Ascending aorta (tissue), 2 donors: ENCODE measurements around the gene METTL26. TPM values are rescaled to one million over a fixed set of nuclear protein-coding genes. Genes with fewer than 3 reads are reported as not detected.

Experiments
- DNase-seq, 2 donors: peaks; one replicate each; pipeline ENCODE4 v3.0.0-alpha.2; 2019; ENCODE audit warnings: low spot score in 2 of 2
- H3K27ac ChIP-seq, 2 donors: fragments of 200-600 bp; sonication (generic); one replicate each; pipeline ENCODE4 v1.5.1; 2016 to 2017; ENCODE audit warnings: mild to moderate bottlenecking in 1 of 2
- H3K27me3 ChIP-seq: fragments of 200-600 bp; sonication (generic); one replicate; pipeline ENCODE4 v1.5.1; 2017
- H3K36me3 ChIP-seq, 2 donors: fragments of 200-600 bp; sonication (generic); one replicate each; pipeline ENCODE4 v1.5.1; 2016
- H3K4me1 ChIP-seq, 2 donors: fragments of 200-600 bp; sonication (generic); one replicate each; pipeline ENCODE4 v1.5.1; 2016 to 2017; ENCODE audit warnings: mild to moderate bottlenecking in 1 of 2
- H3K4me3 ChIP-seq, 2 donors: fragments of 200-600 bp; sonication (generic); one replicate each; pipeline ENCODE4 v1.5.1; 2016 to 2017; ENCODE audit warnings: mild to moderate bottlenecking in 1 of 2
- H3K9me3 ChIP-seq, 2 donors: fragments of 200-600 bp; sonication (generic); one replicate each; pipeline ENCODE4 v1.5.1; 2016
- intact Hi-C: fragments of 100-400 bp; cut with DNase I; formaldehyde crosslinking; loops from one replicate; pipeline ENCODE4 v1.15.1; 2023
- total RNA-seq: library from RNA; depleted of rRNA; stranded (reverse); fragments of >200 nt; gene quantifications from one replicate; pipeline ENCODE4 v1.1.0, GENCODE V29; 2016
- TF ChIP-seq, protein P1 (sequence below), 3 experiments: fragments of 200-600 bp in 2 of 3; fragments of 450-650 bp in 1 of 3; sonication (generic) in 2 of 3; IDR thresholded peaks; one replicate each; pipeline ENCODE4 v1.5.1; 2016 to 2019; ENCODE audit warnings: antibody characterized with exemption in 3 of 3, mild to moderate bottlenecking in 1 of 3, moderate library complexity in 1 of 3

METTL26 gene
- total RNA-seq, 1 donor from 2014 or later = 523 TPM

DNA sequence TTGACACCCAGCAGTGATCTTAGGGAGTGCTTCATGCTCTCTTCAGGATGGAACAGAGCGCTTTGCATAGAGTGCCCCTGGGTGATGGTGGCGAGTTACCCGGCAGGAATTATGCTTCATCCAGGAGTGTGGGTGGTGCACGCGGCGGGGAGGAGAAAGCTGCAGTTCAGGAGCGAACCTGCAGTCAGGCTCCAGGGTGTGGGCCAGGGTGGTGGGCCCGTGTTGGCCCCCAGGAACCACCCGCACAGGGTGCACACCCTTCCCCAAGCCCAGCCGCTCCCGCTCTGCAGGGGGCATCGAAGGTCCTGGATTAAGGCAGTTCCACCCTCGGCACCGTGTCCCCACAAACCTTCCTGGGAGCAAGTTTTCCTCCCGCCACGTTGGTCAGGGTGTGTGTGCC is 42.3 kb downstream of the METTL26 start:
- DNase-seq = no peak
- TF ChIP-seq, protein P1, sequence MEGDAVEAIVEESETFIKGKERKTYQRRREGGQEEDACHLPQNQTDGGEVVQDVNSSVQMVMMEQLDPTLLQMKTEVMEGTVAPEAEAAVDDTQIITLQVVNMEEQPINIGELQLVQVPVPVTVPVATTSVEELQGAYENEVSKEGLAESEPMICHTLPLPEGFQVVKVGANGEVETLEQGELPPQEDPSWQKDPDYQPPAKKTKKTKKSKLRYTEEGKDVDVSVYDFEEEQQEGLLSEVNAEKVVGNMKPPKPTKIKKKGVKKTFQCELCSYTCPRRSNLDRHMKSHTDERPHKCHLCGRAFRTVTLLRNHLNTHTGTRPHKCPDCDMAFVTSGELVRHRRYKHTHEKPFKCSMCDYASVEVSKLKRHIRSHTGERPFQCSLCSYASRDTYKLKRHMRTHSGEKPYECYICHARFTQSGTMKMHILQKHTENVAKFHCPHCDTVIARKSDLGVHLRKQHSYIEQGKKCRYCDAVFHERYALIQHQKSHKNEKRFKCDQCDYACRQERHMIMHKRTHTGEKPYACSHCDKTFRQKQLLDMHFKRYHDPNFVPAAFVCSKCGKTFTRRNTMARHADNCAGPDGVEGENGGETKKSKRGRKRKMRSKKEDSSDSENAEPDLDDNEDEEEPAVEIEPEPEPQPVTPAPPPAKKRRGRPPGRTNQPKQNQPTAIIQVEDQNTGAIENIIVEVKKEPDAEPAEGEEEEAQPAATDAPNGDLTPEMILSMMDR (IDR thresholded peaks at IDR 0.05) = no peak

DNA sequence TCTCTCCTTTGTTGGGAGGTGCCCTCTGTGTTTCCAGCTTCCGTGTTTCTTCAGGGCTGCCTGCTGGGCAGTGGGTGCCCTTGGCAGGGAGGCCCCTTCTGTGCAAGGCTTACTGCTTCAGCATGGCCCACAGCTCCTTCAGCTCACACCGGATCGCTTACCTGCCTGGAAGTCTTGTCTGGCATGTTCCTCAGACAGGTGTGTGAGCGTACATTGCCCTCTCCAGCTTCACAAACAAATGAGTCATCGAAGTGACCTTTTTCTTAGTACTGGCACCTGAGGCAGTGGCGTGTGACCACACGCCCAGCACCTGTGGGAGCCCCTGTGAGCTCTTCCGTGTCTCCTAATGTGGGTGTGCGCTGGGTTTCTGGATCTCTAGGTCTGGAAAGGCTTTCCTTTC is 42.7 kb downstream of the METTL26 start:
- H3K36me3 ChIP-seq = peaks cover 5 to 16% of the 10 kb centered on the region in 2 donors
- TF ChIP-seq, protein P1 (IDR thresholded peaks at IDR 0.05) = no peak
- no peaks in the 10 kb centered on the region for H3K27me3 ChIP-seq
- peaks cover 1 to 19% of the 10 kb centered on the region in 2 donors for H3K4me1 ChIP-seq
- intact Hi-C loops = no loop called here
- DNase-seq = no peak
- no peak overlapping the region for H3K4me3 ChIP-seq
- H3K9me3 ChIP-seq = no peaks in the 10 kb centered on the region
- H3K27ac ChIP-seq = no peak overlapping the region

More for the DNA sequence above, 42.3 kb downstream of the METTL26 start:
- Histone ChIP-seq H3K27ac (no peak overlapping the region), H3K36me3 (peaks cover 5 to 16% of the 10 kb centered on the region in 2 donors), H3K9me3 (no peaks in the 10 kb centered on the region), H3K4me3 (no peak overlapping the region), H3K27me3 (no peaks in the 10 kb centered on the region), H3K4me1 (peaks cover 0 to 19% of the 10 kb centered on the region in 2 donors)
- intact Hi-C loops = no loop called here

DNA sequence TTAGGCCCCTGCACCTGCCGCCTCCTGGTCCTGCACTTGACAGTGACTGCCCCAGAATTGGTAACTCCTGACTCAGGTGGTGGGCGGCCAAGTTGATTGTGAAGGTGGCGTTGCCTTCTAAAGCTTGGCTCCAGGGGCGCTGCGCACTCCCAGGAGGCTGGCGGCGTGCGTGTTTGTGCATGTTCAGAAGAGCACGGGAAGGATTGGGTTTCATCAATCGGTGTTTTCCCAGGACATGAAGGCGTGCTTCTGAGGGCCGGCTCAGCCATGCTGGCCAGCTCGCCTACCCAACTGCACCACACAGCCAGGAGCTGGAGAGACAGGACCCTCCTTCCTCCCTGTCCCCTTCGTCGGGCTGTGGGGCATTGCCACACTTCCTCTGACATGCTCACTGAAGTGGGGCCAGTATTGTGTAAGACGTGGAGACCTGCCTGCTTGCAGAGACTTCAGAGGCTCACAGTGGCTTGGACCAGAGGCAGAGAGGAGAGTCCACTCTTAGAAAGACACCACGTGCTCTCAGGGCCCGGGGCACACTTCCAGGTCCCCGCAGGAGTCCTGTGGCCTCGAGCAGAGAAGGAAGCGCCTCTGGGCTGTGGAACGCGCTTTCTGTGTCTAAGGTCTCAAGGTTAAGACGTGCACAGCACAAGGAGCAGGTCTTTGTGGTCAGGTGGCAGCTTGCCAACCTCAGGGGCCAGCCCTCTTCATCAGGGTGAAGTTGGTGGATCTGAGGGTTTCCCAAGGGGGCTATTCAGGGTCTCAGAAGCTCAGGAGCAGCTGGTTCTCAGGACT is 43.4 kb downstream of the METTL26 start:
- Histone ChIP-seq H3K4me1 (peaks cover 8 to 26% of the 10 kb centered on the region in 2 donors), H3K27me3 (no peaks in the 10 kb centered on the region), H3K4me3 (peak overlapping the region in 1 of 2 donors; percentile 92), H3K9me3 (no peaks in the 10 kb centered on the region), H3K36me3 (peaks cover 5 to 16% of the 10 kb centered on the region in 2 donors), H3K27ac (no peak overlapping the region)
- peak in 1 of 2 donors; percentile 78 for DNase-seq
- intact Hi-C loops = no loop called here
- TF ChIP-seq, protein P1 (IDR thresholded peaks at IDR 0.05) = no peak

DNA sequence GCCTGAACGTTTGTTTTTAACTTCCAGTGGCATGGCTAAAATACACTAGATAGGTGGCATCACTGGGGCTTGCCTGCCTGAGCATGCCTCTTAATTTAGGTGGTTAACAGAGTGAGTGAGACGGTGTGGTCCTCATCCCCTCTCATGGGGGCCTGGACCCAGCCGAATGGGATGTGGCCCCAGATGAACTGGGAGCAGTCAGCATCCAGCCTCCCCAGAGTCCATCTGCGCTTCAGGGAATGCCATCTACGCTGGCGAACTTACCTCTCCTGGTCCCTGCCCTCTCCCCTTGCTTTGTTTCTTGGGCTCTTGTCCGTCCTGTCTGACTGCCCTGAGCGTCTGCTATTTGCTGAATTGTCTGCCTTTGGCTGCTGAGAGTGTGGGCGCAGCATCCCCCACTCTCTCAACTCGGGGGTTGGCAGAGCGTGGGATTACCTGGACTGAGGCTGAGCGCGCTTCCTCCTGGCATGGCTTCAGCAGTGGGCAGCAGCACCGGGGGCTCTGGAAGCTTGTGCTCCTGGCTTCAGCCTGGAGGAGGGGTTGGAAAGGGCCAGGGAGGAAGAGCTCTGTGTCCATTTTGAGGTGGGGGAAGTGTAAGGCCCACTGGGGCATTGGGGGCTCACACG is 44.1 kb downstream of the METTL26 start:
- Histone ChIP-seq H3K27ac (no peak overlapping the region), H3K4me3 (peak overlapping the region in 1 of 2 donors; percentile 92), H3K4me1 (peaks cover 8 to 32% of the 10 kb centered on the region in 2 donors), H3K27me3 (no peaks in the 10 kb centered on the region), H3K36me3 (peaks cover 5 to 11% of the 10 kb centered on the region in 2 donors), H3K9me3 (no peaks in the 10 kb centered on the region)
- TF ChIP-seq, protein P1 (IDR thresholded peaks at IDR 0.05) = no peak
- intact Hi-C loops = no loop called here
- DNase-seq = no peak

DNA sequence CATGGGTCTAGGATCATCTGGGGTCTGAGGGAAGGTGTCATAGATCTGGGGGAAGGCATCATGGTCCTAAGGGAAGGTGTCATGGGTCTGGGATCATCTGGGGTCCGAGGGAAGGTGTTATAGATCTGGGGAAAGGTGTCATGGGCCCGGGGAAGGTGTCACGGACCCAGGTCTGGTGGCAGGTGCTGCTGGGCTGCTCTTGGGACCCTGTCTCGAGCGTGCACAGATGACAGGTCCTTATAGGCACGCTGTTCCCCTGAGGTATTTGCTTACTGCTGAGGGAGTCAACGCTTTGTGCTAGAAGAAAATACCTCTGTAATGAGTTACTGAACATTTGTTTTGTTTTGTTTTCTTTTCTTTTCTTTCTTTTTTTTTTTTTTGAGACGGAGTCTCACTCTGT is 44.9 kb downstream of the METTL26 start:
- Histone ChIP-seq H3K27ac (no peak overlapping the region), H3K36me3 (peaks cover 1 to 3% of the 10 kb centered on the region in 2 donors)

More for the DNA sequence above, 44.9 kb downstream of the METTL26 start:
- TF ChIP-seq, protein P1 (IDR thresholded peaks at IDR 0.05) = no peak
- no peaks in the 10 kb centered on the region for H3K9me3 ChIP-seq
- peak overlapping the region; percentile 85 to 92 for H3K4me3 ChIP-seq
- no peak for DNase-seq
- no peaks in the 10 kb centered on the region for H3K27me3 ChIP-seq
- H3K4me1 ChIP-seq = peaks cover 8 to 32% of the 10 kb centered on the region in 2 donors
- intact Hi-C loops = no loop called here
